NB4 (cell line): ENCODE measurements around the gene SYNGR1.

ENCODE experiments used
- DNase-seq: peaks from one replicate; pipeline ENCODE4 v3.0.0; 2010; ENCODE audit warnings: low read depth
- H3K4me3 ChIP-seq: one replicate; pipeline ENCODE4 v1.5.1; 2011; ENCODE audit warnings: mild to moderate bottlenecking, low read depth, low read length, moderate library complexity
- CTCF ChIP-seq: IDR thresholded peaks from one replicate; pipeline ENCODE4 v1.5.1; 2012; ENCODE audit warnings: low read depth, low read length
- MAX ChIP-seq: IDR thresholded peaks from 2 replicates; pipeline ENCODE4 v1.6.1; 2011; ENCODE audit warnings: low read depth, low read length
- MYC ChIP-seq: IDR thresholded peaks from 2 replicates; pipeline ENCODE4 v1.6.1; 2011; ENCODE audit warnings: low read depth, low read length
- POLR2A ChIP-seq: IDR thresholded peaks from 2 replicates; pipeline ENCODE4 v1.6.1; 2011; ENCODE audit warnings: mild to moderate bottlenecking; ENCODE audit not compliant: insufficient read length; ENCODE audit errors: extremely low read depth

SYNGR1 gene

GRCh38 chr22:39426380-39427043 lies 76.7 kb downstream of the SYNGR1 start:
- no peak overlapping the region for H3K4me3 ChIP-seq
- TF ChIP-seq POLR2A (no peak), MAX (no peak), MYC (no peak), CTCF (no peak)
- no peak for DNase-seq

GRCh38 chr22:39427751-39428596 lies 78.2 kb downstream of the SYNGR1 start:
- TF ChIP-seq POLR2A (no peak), CTCF (no peak), MAX (no peak), MYC (no peak)
- no peak overlapping the region for H3K4me3 ChIP-seq
- no peak for DNase-seq

GRCh38 chr22:39428597-39429071 lies 78.8 kb downstream of the SYNGR1 start:
- no peak overlapping the region for H3K4me3 ChIP-seq
- DNase-seq: no peak
- TF ChIP-seq CTCF (no peak), POLR2A (no peak)

GRCh38 chr22:39429186-39429585 lies 79.4 kb downstream of the SYNGR1 start:
- no peak for TF ChIP-seq POLR2A
- TF ChIP-seq MAX: no peak
- TF ChIP-seq CTCF: no peak
- no peak for TF ChIP-seq MYC
- DNase-seq: no peak
- no peak overlapping the region for H3K4me3 ChIP-seq

- H3K4me3 ChIP-seq: no peak overlapping the region
- TF ChIP-seq POLR2A: no peak
- TF ChIP-seq CTCF: no peak
- TF ChIP-seq MAX: no peak
- no peak for TF ChIP-seq MYC
- no peak for DNase-seq
Observed at GRCh38 chr22:39429916-39430575, 80.3 kb downstream of the SYNGR1 start.
